H1 (cell line): Measurements from ENCODE around the gene CYSRT1. TPM values are rescaled to one million over a fixed set of nuclear protein-coding genes. Genes with fewer than 3 reads are reported as not detected.

Experiments used
- CTCF ChIA-PET: fragments of 300-600 bp; sonication (Branson Sonifier 250); formaldehyde crosslinking; loops from one replicate; lab custom pipeline; 2021; ENCODE audit not compliant: partially characterized antibody; lab: Charles Lee
- POLR2A ChIA-PET: fragments of 300-600 bp; sonication (Branson Sonifier 250); formaldehyde crosslinking; loops from one replicate; lab custom pipeline; 2021; ENCODE audit warnings: inconsistent platforms; ENCODE audit not compliant: partially characterized antibody; lab: Charles Lee
- DNase-seq, 2 experiments: peaks; one replicate each; pipeline versions ENCODE4 v3.0.0 to v3.0.0-alpha.2; 2010 to 2022; ENCODE audit warnings: low spot score in 2 of 2, low read depth in 1 of 2, mixed read lengths in 1 of 2
- FAIRE-seq: peaks from 2 replicates; lab custom pipeline; 2011; peaks lifted over from hg19 to GRCh38; lab: Jason Lieb, UNC
- H2AFZ ChIP-seq: 2 replicates; pipeline ENCODE4 v1.8.1; 2012; ENCODE audit warnings: low read length, inconsistent platforms
- H2AK5ac ChIP-seq: 2 replicates; pipeline ENCODE4 v1.6.1; 2013; ENCODE audit warnings: low read depth, low read length
- H2BK120ac ChIP-seq: replicated peaks from 2 replicates; pipeline ENCODE3; 2013; ENCODE audit warnings: low read depth, low read length, inconsistent platforms
- H2BK12ac ChIP-seq: 2 replicates; pipeline ENCODE4 v1.6.1; 2013; ENCODE audit warnings: low read depth, low read length
- H2BK15ac ChIP-seq: 2 replicates; pipeline ENCODE4 v1.6.1; 2013; ENCODE audit warnings: low read length
- H2BK20ac ChIP-seq: 2 replicates; pipeline ENCODE4 v1.6.1; 2013; ENCODE audit warnings: low read length
- H2BK5ac ChIP-seq: 2 replicates; pipeline ENCODE4 v1.6.1; 2013; ENCODE audit warnings: low read depth, low read length
- H3K14ac ChIP-seq: 2 replicates; pipeline ENCODE4 v1.6.1; 2013; ENCODE audit warnings: inconsistent platforms; ENCODE audit not compliant: insufficient read length
- H3K18ac ChIP-seq: 2 replicates; pipeline ENCODE4 v1.6.1; 2013; ENCODE audit warnings: low read length; ENCODE audit errors: extremely low read depth
- H3K23ac ChIP-seq: 2 replicates; pipeline ENCODE4 v1.6.1; 2013; ENCODE audit warnings: inconsistent platforms; ENCODE audit not compliant: insufficient read length
- H3K23me2 ChIP-seq: 2 replicates; pipeline ENCODE4 v1.6.1; 2013; ENCODE audit warnings: low read depth, low read length
- H3K27ac ChIP-seq: 2 replicates; pipeline ENCODE4 v1.6.1; 2011; ENCODE audit warnings: low read depth, low read length, inconsistent platforms
- H3K27me3 ChIP-seq, 4 experiments: replicated peaks in 1 of 4; 1 replicate in 1 of 4; 2 replicates in 3 of 4; pipeline versions ENCODE4 v1.6.1 to v1.8.1; 2011 to 2013; ENCODE audit warnings: low read length in 3 of 4, mild to moderate bottlenecking in 3 of 4, inconsistent platforms in 2 of 4, mixed read lengths in 2 of 4, moderate library complexity in 1 of 4; ENCODE audit not compliant: control insufficient read depth in 3 of 4, insufficient read depth in 3 of 4; ENCODE audit errors: extremely low read depth in 1 of 4
- H3K36me3 ChIP-seq, 4 experiments: 2 replicates each; pipeline versions ENCODE4 v1.6.1 to v1.8.1; 2011 to 2013; ENCODE audit warnings: mild to moderate bottlenecking in 4 of 4, low read length in 3 of 4, moderate library complexity in 2 of 4, control low read depth in 1 of 4, inconsistent platforms in 1 of 4; ENCODE audit not compliant: insufficient read depth in 4 of 4, control insufficient read depth in 2 of 4
- H3K4ac ChIP-seq: replicated peaks from 2 replicates; pipeline ENCODE3; 2013; ENCODE audit warnings: low read length, low read depth, mixed read lengths, inconsistent platforms; ENCODE audit not compliant: insufficient read length
- H3K4me1 ChIP-seq, 4 experiments: replicated peaks in 1 of 4; 1 replicate in 1 of 4; 2 replicates in 3 of 4; pipeline versions ENCODE4 v1.6.1 to v1.8.1; 2011 to 2013; ENCODE audit warnings: low read length in 3 of 4, inconsistent platforms in 2 of 4, mixed read lengths in 1 of 4; ENCODE audit not compliant: insufficient read depth in 4 of 4, control insufficient read depth in 3 of 4
- H3K4me2 ChIP-seq, 2 experiments: 2 replicates each; pipeline versions ENCODE4 v1.6.1 to v1.8.1; 2011 to 2013; ENCODE audit warnings: low read depth in 2 of 2, low read length in 2 of 2, control low read depth in 1 of 2, inconsistent platforms in 1 of 2, mild to moderate bottlenecking in 1 of 2; ENCODE audit not compliant: insufficient read depth in 1 of 2
- H3K4me3 ChIP-seq, 4 experiments: fragments of 200-600, 300-600 bp in 1 of 4; sonication (generic), shearing (Covaris generic), sonication (Bioruptor Twin) in 1 of 4; 2 replicates each; pipeline versions ENCODE4 v1.5.1 to v1.8.1; 2011 to 2016; ENCODE audit warnings: low read length in 4 of 4, low read depth in 3 of 4, control low read depth in 2 of 4, inconsistent platforms in 2 of 4, mild to moderate bottlenecking in 2 of 4, mixed read lengths in 1 of 4, moderate library complexity in 1 of 4; ENCODE audit not compliant: insufficient read depth in 2 of 4; ENCODE audit errors: extremely low read depth in 1 of 4
- H3K56ac ChIP-seq: replicated peaks from 2 replicates; pipeline ENCODE3; 2013; ENCODE audit warnings: low read depth, mild to moderate bottlenecking, mixed read lengths, low read length, inconsistent platforms; ENCODE audit not compliant: insufficient read length
- H3K79me1 ChIP-seq: 2 replicates; pipeline ENCODE4 v1.6.1; 2013; ENCODE audit warnings: low read depth, low read length, control low read depth
- H3K79me2 ChIP-seq, 2 experiments: 2 replicates each; pipeline versions ENCODE4 v1.6.1 to v1.8.1; 2012 to 2013; ENCODE audit warnings: low read length in 2 of 2, mild to moderate bottlenecking in 2 of 2, inconsistent platforms in 1 of 2; ENCODE audit not compliant: insufficient read depth in 2 of 2, control insufficient read depth in 1 of 2
- H3K9ac ChIP-seq, 4 experiments: replicated peaks in 1 of 4; 1 replicate in 1 of 4; 2 replicates in 3 of 4; pipeline versions ENCODE4 v1.6.1 to v1.8.1; 2011 to 2013; ENCODE audit warnings: low read depth in 3 of 4, low read length in 3 of 4, control low read depth in 2 of 4, mild to moderate bottlenecking in 2 of 4, moderate library complexity in 2 of 4, inconsistent platforms in 1 of 4; ENCODE audit errors: extremely low read depth in 1 of 4
- H3K9me3 ChIP-seq, 2 experiments: 2 replicates each; pipeline versions ENCODE4 v1.6.1 to v1.8.1; 2012 to 2013; ENCODE audit warnings: mild to moderate bottlenecking in 2 of 2, moderate library complexity in 2 of 2, control low read depth in 1 of 2, inconsistent platforms in 1 of 2, low read depth in 1 of 2, low read length in 1 of 2, mixed read lengths in 1 of 2; ENCODE audit not compliant: insufficient read depth in 2 of 2
- H4K20me1 ChIP-seq, 2 experiments: replicated peaks in 1 of 2; 2 replicates each; pipeline versions ENCODE3 to v1.8.1; 2011 to 2013; ENCODE audit warnings: inconsistent platforms in 2 of 2, low read length in 2 of 2, mild to moderate bottlenecking in 1 of 2; ENCODE audit not compliant: insufficient read depth in 2 of 2, control insufficient read depth in 1 of 2
- H4K5ac ChIP-seq: 2 replicates; pipeline ENCODE4 v1.6.1; 2013; ENCODE audit warnings: low read length, low read depth, mixed read lengths, inconsistent platforms; ENCODE audit not compliant: insufficient read length
- H4K8ac ChIP-seq: 2 replicates; pipeline ENCODE4 v1.8.0; 2013; ENCODE audit warnings: mild to moderate bottlenecking, moderate library complexity, low read length, inconsistent platforms; ENCODE audit not compliant: insufficient read depth; ENCODE audit errors: extremely low read depth
- H4K91ac ChIP-seq: replicated peaks from 2 replicates; pipeline ENCODE3; 2013; ENCODE audit warnings: low read length, mixed read lengths, inconsistent platforms; ENCODE audit not compliant: insufficient read length
- EZH2 ChIP-seq: fragments of 200-600 bp; sonication (generic); IDR thresholded peaks from 2 replicates; pipeline ENCODE4 v1.7.1; 2012; ENCODE audit warnings: low read depth, mild to moderate bottlenecking, moderate library complexity, low read length, inconsistent platforms; ENCODE audit not compliant: severe bottlenecking
- MAX ChIP-seq: IDR thresholded peaks from 2 replicates; pipeline ENCODE4 v1.6.1; 2012; ENCODE audit warnings: inconsistent platforms
- NANOG ChIP-seq: IDR thresholded peaks from 2 replicates; pipeline ENCODE4 v1.6.1; 2011; ENCODE audit warnings: low read length, low read depth, mild to moderate bottlenecking, inconsistent platforms; ENCODE audit not compliant: insufficient read depth, poor library complexity, severe bottlenecking
- RAD21 ChIP-seq, 2 experiments: IDR thresholded peaks in 1 of 2; conservative IDR thresholded peaks in 1 of 2; 2 replicates each; pipeline ENCODE4 v1.6.1; 2011; ENCODE audit warnings: low read depth in 2 of 2, low read length in 2 of 2, improper control_type of control experiment in 1 of 2, inconsistent platforms in 1 of 2, mild to moderate bottlenecking in 1 of 2, moderate library complexity in 1 of 2
- RFX5 ChIP-seq: IDR thresholded peaks from 2 replicates; pipeline ENCODE4 v1.6.1; 2011; ENCODE audit warnings: low read depth, low read length, improper control_type of control experiment, borderline replicate concordance
- TAF1 ChIP-seq: IDR thresholded peaks from 2 replicates; pipeline ENCODE4 v1.6.1; 2011; ENCODE audit warnings: mild to moderate bottlenecking, low read depth, low read length
- TCF12 ChIP-seq: IDR thresholded peaks from 2 replicates; pipeline ENCODE4 v1.6.1; 2011; ENCODE audit warnings: low read depth, mild to moderate bottlenecking, low read length
- TEAD4 ChIP-seq: IDR thresholded peaks from 2 replicates; pipeline ENCODE4 v1.6.1; 2012; ENCODE audit warnings: low read depth, low read length, inconsistent platforms, mixed read lengths
- WGBS, 2 experiments: shearing (Covaris generic) in 1 of 2; methylation state at CpG; one replicate each; pipeline versions ENCODE4 v1.1.6 to v1.1.7; 2013 to 2015; ENCODE audit warnings: low lambda C conversion rate in 2 of 2, mixed read lengths in 2 of 2, inconsistent platforms in 1 of 2, low coverage in 1 of 2, missing lambda C conversion rate in 1 of 2; ENCODE audit not compliant: insufficient replicate concordance in 2 of 2, insufficient coverage in 1 of 2, insufficient read length in 1 of 2; ENCODE audit errors: extremely low coverage in 1 of 2, missing lambda C conversion rate in 1 of 2; 5-methylcytosine and 5-hydroxymethylcytosine counted together
- polyA plus RNA-seq, 7 experiments: library from polyadenylated mRNA; depleted of rRNA in 3 of 7; stranded (reverse) in 5 of 7; unstranded in 2 of 7; fragments of >200 nt in 5 of 7; fragments of 200-250 nt in 2 of 7; gene quantifications; 1 replicate in 5 of 7; 2 replicates in 1 of 7; 4 replicates in 1 of 7; pipeline versions ENCODE4 v1.2.1 to v1.2.3, GENCODE V29; 2011 to 2013; ENCODE audit warnings: missing spikeins in 2 of 7, mixed read lengths in 2 of 7
- total RNA-seq: library from RNA; stranded (reverse); fragmentation: NEBNext Ultra II Directional; extraction: Animal tissue kit (Norgen Biotek cat#: 25700); gene quantifications from 2 replicates; pipeline ENCODE4 v1.2.1, GENCODE V29; 2021

Gene CYSRT1
- total and polyA plus RNA-seq, 2 of the 8 experiments (the other 6 are each of a cell fraction or from before 2014, with no cell fraction given), result 1.0 to 6.5 TPM

GRCh38 chr9:137192448-137192780 lies 32.6 kb upstream of the CYSRT1 start:
- H3K4me3 ChIP-seq, result no peak overlapping the region
- H3K4me1 ChIP-seq, result peaks cover 0 to 29% (median 9%) of the 10 kb centered on the region in 4 experiments; a peak in 6 of 7 replicates
- H2BK15ac ChIP-seq, result no peak overlapping the region
- H3K18ac ChIP-seq, result no peak overlapping the region
- peak overlapping the region; percentile 46; the same call in 1 of the 2 replicates for H4K8ac ChIP-seq
- no peak overlapping the region for H3K27ac ChIP-seq
- H2BK12ac ChIP-seq, result no peak overlapping the region
- WGBS, 2 experiments, result 88% methylated on average over 10 of the region's 10 CpGs; no CpG with 5 or more reads in 1 of the 2 experiments
- H3K23me2 ChIP-seq, result peaks cover 8% of the 10 kb centered on the region; the same call in 1 of the 2 replicates
- H4K5ac ChIP-seq, result no peak overlapping the region
- H3K27me3 ChIP-seq, result no peaks in the 10 kb centered on the region
- H2BK120ac ChIP-seq, result no peak overlapping the region
- peaks cover 0 to 4% (median 1%) of the 10 kb centered on the region in 4 experiments; a peak in 2 of 8 replicates for H3K36me3 ChIP-seq
- CTCF ChIA-PET, result interaction anchor here (1.1 to 14.0 kb wide), 5 partner anchors 15 to 62 kb away, joined by 3 to 204 read pairs (median 4); partner anchors contain the start of genes CYSRT1, LRRC26, RNF208 and RNF224
- peaks cover 0 to 24% of the 10 kb centered on the region in 2 experiments; a peak in 1 of 4 replicates for H3K79me2 ChIP-seq
- no peak overlapping the region for H3K9ac ChIP-seq
- H3K79me1 ChIP-seq, result peaks cover 10% of the 10 kb centered on the region
- no peak overlapping the region for H3K23ac ChIP-seq
- no peak overlapping the region for H4K91ac ChIP-seq
- no peak for FAIRE-seq
- H3K56ac ChIP-seq, result no peak overlapping the region
- POLR2A ChIA-PET, result interaction anchor here (0.6 to 11.0 kb wide), 7 partner anchors 10 to 67 kb away, joined by 3 to 107 read pairs (median 3); partner anchors contain the start of genes NDOR1, RNF224, TMEM203 and TUBB4B
- H2AFZ ChIP-seq, result no peak overlapping the region
- no peak overlapping the region for H3K14ac ChIP-seq
- no peak overlapping the region for H3K4me2 ChIP-seq
- no peak overlapping the region for H2AK5ac ChIP-seq
- H3K4ac ChIP-seq, result no peak overlapping the region
- H2BK20ac ChIP-seq, result no peak overlapping the region
- DNase-seq, result no peak
- TF ChIP-seq RFX5, result no peak
- TF ChIP-seq RAD21 (IDR thresholded peaks at IDR 0.05 in 1 of 2, conservative IDR thresholded peaks at IDR 0.05 in 1 of 2; ENCODE audit: low read depth in 2 of 2, low read length in 2 of 2), result no peak
- no peak for TF ChIP-seq TCF12
- TF ChIP-seq EZH2, result no peak
- TF ChIP-seq TAF1, result no peak
- no peak for TF ChIP-seq MAX
- no peak for TF ChIP-seq TEAD4
- no peak for TF ChIP-seq NANOG
- TF ChIP-seq, all 59 proteins: peak for 0
- Histone ChIP-seq H3K9me3 (no peaks in the 10 kb centered on the region), H4K20me1 (peaks cover 15 to 32% of the 10 kb centered on the region in 2 experiments), H2BK5ac (no peak overlapping the region)
